ENCODE measurements around the gene TGM6.

Gene TGM6

DNA sequence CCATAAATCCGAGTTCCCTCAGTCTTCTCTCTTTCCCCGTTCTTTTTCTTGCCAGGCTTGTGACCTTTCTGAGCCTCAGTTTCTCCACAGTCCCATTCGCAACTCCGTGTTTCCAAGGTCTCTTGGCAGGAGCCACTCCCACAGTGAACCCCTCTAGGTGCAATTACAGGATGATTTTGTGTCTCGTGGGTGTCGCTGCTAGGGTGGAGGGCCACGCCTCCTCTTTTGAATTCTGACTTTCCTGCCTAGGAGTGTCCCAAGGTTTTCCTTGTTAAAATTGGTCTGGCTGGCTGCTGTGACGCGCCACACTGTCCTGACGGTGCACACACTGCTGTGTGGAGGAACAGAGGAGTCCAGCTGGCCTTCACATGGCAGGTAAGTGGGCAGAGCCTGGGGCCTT, at the start of gene TGM6:
Gene TGM6, plus strand, starts transcription at position 301 of the 400 bp plus-strand sequence. Its CDS starts 68 bp downstream, at position 369.
- DNase-seq = no peak

DNA sequence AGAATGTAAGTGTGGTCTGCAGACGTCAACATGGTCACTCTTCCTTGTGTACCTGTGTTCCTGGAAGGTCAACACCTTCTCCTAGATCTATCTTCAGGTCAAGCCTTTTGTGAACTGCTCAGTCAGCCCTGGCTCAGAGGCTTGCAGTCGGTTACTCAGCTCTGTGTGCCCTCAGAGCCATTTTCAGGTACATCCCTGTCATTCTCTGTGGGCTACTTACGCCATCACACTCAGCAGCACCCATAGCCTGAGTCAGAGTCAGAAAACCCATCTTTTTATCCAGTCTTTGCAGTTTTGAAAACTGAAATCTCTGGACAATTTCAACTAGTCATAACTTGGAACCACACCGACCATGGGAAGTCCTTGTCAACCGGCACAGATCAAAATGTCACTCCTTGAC, 49.6 kb upstream of the TGM6 start:
- no peak for DNase-seq

GRCh38 chr20:2331901-2332565, 48.7 kb upstream of the TGM6 start:
- no peak for DNase-seq

- no peak for DNase-seq
Observed at GRCh38 chr20:2332711-2333110, 48.0 kb upstream of the TGM6 start.

DNA sequence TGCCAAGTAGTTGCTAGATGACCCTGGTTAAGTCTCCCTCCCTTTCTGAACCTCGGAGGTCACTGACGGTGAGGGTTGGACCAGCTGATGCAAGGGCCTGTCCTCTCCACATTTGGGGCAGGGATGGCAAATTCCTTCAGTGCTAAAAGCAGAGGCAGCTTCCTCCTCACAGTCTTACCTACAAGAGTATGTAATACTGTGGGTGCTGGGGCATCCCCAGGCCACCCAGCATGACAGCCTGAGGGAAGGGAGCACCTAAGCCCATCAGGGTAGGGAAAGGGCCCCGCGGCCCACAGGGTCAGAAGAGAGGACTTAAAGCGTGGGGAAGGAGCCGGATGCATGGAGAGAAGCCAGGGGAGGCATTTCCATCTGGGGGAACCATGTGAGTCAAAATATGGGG, 46.9 kb upstream of the TGM6 start:
- DNase-seq = no peak

DNA sequence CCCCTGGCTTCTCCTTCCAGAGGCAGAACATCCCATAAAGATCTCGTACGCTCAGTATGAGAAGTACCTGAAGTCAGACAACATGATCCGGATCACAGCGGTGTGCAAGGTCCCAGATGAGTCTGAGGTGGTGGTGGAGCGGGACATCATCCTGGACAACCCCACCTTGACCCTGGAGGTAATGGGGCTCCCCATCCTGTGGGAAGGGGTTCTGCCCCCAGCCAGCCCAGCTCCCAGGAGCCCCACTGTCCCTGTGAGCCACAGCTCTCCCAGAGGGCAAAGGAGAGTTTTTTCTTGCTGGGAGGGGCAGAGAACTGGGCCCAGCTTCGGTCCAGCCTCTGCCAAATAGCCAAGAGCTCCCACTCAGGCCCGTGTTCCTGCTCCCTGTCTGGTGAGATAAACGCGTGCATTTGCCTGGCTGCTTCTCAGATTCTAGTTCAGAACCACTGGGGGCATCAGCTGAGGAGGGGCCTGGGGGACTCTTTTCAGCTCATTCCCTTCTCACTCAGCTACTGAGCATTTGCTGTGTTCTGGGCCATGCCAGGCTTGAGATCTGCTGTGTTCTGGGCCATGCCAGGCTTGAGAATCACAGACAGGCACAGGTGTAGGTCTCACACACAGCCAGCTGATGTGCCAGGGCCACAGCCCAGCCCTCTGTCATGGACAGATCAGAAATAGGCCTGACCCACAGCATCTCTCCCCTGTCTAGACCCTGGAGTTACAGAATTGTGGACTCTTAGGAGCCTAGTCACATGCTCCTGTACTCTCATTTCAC, 45.4 kb upstream of the TGM6 start:
- DNase-seq = no peak

- DNase-seq = no peak
Observed at GRCh38 chr20:2336471-2336870, 44.2 kb upstream of the TGM6 start.

- no peak for DNase-seq
Observed at GRCh38 chr20:2337142-2337541, 43.6 kb upstream of the TGM6 start.

DNA sequence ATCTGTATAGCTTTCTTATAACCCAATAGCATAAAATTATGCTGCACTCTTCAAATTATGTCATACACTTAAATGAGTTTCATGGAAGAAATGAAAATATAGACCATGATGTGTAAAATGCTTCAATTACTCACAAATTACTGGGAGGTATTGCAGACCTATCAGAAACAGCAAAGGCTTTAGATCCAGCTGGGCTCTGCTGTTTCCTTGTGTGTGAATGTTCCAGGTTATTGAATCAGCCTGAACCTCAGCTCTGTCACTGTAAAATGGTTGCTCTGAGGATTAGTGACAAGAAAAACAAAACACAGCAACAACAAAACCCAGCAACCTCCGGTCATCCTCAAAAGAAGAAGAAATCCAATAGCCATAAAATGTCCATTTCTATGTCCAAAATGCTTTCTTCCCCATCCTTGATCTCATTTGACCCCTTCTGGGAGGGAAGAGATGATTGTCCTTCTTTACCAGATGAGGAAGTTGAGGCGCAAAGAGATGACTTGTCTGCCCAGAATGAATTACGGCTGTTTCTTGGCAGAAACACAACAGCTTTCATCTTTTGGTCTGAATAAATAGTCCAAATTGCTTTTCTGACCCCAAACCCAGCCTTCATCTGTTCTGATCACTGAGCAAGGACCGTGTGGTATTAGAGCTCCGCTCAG, 42.2 kb upstream of the TGM6 start:
- DNase-seq = no peak

DNA sequence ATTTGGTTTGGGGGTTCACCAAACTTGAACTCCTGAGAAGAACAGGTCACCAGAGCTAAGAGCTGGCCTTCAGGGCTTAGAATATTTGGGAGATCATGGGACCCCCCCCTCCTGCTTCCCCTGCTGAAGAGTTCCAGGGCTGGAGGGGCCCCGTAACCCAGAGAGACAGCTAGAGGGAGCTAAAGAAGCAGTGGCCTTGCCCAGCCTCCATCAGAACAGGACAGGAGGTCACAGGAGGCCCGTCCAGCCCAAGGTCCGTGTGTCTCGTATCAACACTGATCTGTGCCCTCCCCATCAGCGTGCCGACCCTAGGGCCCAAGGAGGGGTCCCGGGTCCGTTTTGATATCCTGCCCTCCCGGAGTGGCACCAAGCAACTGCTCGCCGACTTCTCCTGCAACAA, 40.6 kb upstream of the TGM6 start:
- no peak for DNase-seq

- no peak for DNase-seq
Observed at GRCh38 chr20:2340823-2341222, 39.9 kb upstream of the TGM6 start.

GRCh38 chr20:2341336-2341735, 39.4 kb upstream of the TGM6 start:
- no peak for DNase-seq

- no peak for DNase-seq
Observed at GRCh38 chr20:2342243-2342642, 38.5 kb upstream of the TGM6 start.

- DNase-seq = no peak
Observed at GRCh38 chr20:2346188-2346587, 34.5 kb upstream of the TGM6 start.

DNA sequence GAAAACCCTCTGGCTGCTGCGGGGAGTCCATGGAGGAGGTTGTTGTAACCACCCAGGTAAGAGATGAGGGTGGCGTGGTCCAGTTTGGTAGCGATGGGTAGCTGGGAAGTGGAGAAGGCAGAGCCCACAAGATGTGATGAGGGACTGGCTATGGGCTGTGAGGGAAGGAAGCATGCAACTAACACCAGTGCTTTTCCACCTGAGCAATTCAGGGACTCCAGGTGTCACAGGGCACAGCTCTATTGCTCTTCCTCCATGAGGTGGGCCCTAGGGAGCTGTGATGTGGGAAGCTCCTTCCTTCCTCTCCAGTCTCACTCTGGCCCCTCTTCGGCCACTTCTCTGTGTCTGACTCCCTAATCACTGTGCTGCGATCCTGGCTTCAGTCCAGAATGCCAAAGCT, 32.4 kb upstream of the TGM6 start:
- DNase-seq = no peak

- DNase-seq = no peak
Observed at GRCh38 chr20:2349801-2350200, 30.9 kb upstream of the TGM6 start.

GRCh38 chr20:2350606-2351005, 30.1 kb upstream of the TGM6 start:
- no peak for DNase-seq

DNA sequence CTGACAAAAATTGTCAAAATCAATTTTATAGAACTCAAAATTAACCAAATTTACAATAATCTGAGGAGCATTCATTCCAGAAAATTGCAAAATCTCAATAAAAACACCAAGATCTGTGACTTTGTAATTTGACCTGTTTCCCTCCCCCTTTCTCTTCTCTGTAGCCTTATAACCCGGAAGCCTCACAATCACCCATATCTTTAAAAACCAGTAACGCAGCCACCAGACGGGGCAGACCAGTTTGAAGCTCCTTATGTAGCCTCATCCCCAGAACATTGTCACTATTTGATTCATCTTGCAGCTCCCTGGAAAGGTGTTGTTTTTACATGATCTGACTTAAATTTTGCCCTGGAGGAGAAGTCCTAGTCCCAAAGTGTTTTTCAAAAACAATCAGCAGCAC, 27.5 kb upstream of the TGM6 start:
- DNase-seq = no peak

DNA sequence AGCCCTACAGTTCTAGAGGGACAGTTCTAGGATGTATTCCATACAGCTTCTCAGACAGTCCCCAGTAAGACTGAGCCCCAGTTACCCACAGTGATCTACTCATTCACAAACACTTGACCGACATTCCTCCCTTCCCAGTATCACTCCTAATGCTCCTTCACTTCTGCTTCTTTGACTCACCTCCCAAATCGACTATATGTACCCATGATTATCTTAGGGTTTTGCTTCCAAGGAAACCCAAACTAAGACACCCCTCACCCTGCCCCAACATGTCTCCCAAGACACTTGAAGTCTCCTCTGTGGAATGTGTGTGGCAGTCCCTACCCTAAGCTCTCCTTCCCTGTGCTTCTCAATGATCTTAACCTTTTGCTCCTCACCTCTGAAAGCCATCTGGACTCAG, 23.6 kb upstream of the TGM6 start:
- no peak for DNase-seq

DNA sequence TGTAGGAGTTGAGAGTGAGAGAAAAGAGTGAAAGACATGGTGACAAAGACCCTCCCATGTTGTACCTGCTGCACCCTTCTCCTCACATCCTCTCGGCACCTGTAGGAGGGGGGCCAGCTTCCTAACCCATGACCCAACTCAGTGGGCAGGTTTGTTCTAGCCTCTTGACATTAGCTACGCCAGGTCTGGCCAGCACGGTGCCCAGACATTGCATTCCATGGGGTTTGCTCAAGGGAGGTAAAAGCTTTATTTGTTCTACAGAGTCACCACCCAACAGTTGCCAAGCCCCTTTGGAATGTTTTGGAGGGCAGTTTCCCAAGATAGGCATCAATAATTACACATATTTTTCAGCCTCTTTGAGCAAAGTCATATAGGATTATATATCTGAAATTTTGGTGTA, 22.7 kb upstream of the TGM6 start:
- no peak for DNase-seq

DNA sequence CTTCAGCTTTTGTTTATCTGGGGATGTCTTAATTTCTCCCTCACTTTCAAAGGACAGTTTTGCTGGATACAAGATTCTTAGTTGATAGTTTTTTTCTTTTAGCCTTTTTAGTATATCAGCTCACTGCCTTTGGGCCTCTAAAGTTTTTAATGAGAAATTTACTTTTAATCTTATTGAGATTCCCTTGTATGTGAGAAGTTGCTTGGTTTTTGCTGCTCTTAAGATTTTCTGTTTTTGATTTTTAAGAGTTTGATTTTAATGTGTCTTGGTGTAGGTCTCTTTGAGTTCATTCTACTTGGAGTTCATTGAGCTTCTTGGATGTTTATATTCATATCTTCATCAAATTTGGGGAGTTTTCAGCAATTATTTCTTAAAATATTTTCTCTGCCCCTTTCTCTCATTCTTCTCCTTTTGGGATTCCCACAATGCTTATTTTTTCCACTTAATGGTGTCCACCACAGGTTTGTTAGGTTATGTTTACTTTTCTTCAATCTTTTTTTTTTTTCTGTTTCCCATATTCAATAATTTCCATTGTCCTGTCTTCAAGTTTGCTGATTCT, 19.6 kb upstream of the TGM6 start:
- no peak for DNase-seq

DNA sequence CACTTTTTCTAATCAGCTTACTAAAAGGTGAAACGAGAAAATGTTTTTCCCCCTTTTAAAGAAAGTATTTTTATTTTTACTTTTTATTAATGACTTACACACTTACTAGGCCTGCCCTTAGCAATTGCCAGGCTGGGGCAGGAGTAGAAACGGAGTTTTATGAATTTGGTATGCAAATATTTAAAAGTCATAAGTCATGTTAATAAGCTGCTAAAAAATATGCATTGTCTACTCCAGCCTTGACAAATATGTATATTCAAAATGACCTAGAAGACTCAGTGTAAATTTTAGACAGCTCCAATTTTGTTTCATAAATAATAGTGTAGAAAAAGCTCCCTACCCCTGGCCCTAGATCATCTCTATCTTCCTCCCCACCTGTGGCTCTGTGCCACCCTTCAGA, 17.5 kb upstream of the TGM6 start:
- DNase-seq = no peak

DNA sequence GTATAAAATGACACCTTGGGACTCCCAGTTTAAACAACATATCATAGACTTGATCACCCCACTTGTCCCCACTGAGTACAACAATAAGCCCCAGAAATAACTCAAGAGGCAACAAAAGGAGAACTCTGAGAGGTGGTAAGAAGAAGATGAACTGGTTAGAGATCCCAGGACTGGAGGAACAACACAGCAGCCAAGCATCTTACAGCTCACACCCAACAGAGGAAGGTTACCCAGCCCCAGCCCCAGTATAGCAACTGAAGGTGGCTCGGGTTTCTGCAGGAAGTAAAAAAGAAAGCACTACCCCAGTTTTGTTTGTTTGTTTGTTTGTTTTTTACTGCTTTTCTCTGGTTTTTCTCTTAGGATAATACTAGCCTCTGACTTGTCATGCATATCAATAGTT, 17.1 kb upstream of the TGM6 start:
- DNase-seq = no peak

DNA sequence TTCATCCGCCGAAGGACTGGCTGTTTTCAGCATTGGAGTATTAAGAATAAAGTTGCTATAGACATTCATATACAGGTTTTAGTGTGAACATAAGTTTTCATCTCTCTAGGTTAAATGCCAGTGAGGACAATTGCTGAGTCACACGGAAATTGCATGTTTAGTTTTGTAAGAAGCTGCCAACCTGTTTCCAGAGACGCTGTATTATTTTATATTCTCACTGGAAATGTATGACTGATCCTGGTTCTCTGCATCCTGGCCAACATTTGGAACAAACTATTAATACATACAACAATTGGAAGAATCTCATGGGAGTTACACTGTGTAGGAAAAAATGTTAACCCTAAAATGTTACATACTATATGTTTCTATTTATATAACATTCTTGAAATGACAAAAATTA, 16.7 kb upstream of the TGM6 start:
- DNase-seq = no peak
